Measurements from ENCODE around the gene SRRM1. TPM values are rescaled to one million over a fixed set of nuclear protein-coding genes. Genes with fewer than 3 reads are reported as not detected.

SRRM1 gene
- total and polyA plus RNA-seq, 9 of the 15 experiments (the other 6 are each of a cell fraction or from before 2014, with no cell fraction given), result 54.5 to 268 (median 115) TPM

GRCh38 chr1:24688621-24689195 lies 45.6 kb downstream of the SRRM1 start (continued):
- TF ChIP-seq AFF1 (IDR thresholded peaks at IDR 0.05; ENCODE audit: low read depth in 1 of 2, partially characterized antibody in 2 of 2) (no peak), ZNF766 (CRISPR knock-in tag; conservative IDR thresholded peaks at IDR 0.05) (no peak), MNT (conservative IDR thresholded peaks at IDR 0.05) (peak in 1 of 2 experiments; percentile 34; a peak in 1 of 4 replicates), ZBTB7A (IDR thresholded peaks at IDR 0.05; ENCODE audit: borderline replicate concordance, control insufficient read depth, low read depth, low read length) (no peak), SAFB (IDR thresholded peaks at IDR 0.05; ENCODE audit: borderline replicate concordance, low read depth, low read length) (no peak), KLF13 (tag; IDR thresholded peaks at IDR 0.05; ENCODE audit: borderline replicate concordance, low read depth) (0 out of 2 replicates have a peak, but pooled peaks have one; percentile 55), CTBP1 (IDR thresholded peaks at IDR 0.05; ENCODE audit: borderline replicate concordance) (peak; percentile 58; the same call in 1 of the 2 replicates), MYC (IDR thresholded peaks at IDR 0.05; ENCODE audit: low read depth, low read length) (peak; percentile 65), MYC (CRISPR knock-in tag; IDR thresholded peaks at IDR 0.05; ENCODE audit: borderline replicate concordance, low read depth) (no peak), STAT6 (CRISPR knock-in tag; IDR thresholded peaks at IDR 0.05) (no peak), POLR2G (IDR thresholded peaks at IDR 0.05; ENCODE audit: low read depth, low read length) (no peak), BRF2 (IDR thresholded peaks at IDR 0.05; ENCODE audit: borderline replicate concordance, insufficient read depth, insufficient read length) (no peak), ETV5 (CRISPR knock-in tag; IDR thresholded peaks at IDR 0.05; ENCODE audit: low read depth) (no peak), RBM25 (IDR thresholded peaks at IDR 0.05; ENCODE audit: low read depth, low read length, severe bottlenecking) (no peak), TCF15 (CRISPR knock-in tag; IDR thresholded peaks at IDR 0.05) (no peak), NFE2 (IDR thresholded peaks at IDR 0.05; ENCODE audit: low read depth) (no peak), PHF21A (IDR thresholded peaks at IDR 0.05; ENCODE audit: borderline replicate concordance, low read depth) (no peak)
